Cardiac septum (tissue), 1 donor: ENCODE results near the gene BCKDHA. TPM values are rescaled to one million over a fixed set of nuclear protein-coding genes. Genes with fewer than 3 reads are reported as not detected.

ENCODE experiments used
- DNase-seq: peaks from one replicate; pipeline ENCODE4 v3.0.0-alpha.2; 2020; ENCODE audit warnings: low spot score
- intact Hi-C: fragments of 100-400 bp; cut with DNase I; formaldehyde crosslinking; loops from one replicate; pipeline ENCODE4 v1.14.0; 2022
- total RNA-seq: library from RNA; stranded (reverse); fragmentation: NEBNext Ultra II Directional; extraction: Animal tissue kit (Norgen Biotek cat#: 25700); gene quantifications from one replicate; pipeline ENCODE4 v1.2.1, GENCODE V29; 2021
- donor health status: DM: no; HTN: no; CAD: no.

BCKDHA gene
- total RNA-seq, 1 donor from 2014 or later, result 36.9 TPM

DNA sequence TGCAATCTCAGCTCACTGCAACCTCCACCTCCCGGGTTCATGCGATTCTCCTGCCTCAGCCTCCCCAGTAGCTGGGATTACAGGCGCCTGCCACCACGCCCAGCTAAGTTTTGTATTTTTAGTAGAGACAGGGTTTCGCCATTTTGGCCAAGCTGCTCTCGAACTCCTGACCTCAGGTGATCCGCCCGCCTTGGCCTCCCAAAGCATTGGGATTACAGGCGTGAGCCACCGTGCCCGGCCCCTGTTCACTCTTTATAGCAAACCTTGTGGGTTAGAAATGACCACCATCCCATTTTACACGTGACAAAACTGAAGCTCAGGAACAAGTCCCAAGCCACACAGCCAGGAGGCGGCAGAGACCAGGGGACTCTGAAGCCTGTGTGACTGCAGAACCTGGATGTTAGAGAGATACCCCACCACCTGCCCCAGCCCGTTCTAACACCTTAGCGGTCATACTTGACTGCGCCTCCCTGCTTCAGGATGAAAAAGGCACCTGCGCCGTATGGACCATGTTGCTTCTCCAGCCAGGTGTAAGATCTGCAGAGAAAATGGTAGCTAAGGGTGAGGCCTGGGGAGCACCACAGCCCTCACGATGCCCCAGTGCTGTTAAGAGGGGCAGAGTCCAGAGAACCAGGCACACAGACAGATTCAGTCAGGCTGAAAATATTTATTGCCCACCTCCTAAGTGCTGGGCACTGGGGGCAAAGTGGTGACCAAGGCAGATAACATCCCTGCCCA lies 38.5 kb downstream of the BCKDHA start:
- intact Hi-C loops, result loop anchor here (5.0 kb wide), 1 partner anchor 229 kb away; no protein-coding TSS in a partner anchor

DNA sequence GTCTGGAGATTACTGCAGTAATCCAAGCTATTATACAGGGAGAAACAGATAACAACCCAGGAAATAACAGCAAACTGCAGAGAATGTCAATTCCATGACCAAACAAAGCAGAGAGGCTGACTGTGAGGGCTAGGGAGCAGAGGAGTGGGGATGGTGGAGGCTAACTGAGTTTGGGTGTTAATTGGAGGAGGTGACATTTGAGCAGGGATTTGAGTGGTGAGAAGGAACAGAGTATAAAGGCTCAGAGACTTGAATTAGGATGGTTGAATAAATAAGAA lies 39.0 kb downstream of the BCKDHA start:
- intact Hi-C loops, result loop anchor here (5.0 kb wide), 1 partner anchor 229 kb away; no protein-coding TSS in a partner anchor

More for the DNA sequence above, 38.5 kb downstream of the BCKDHA start:
- DNase-seq, result no peak

DNA sequence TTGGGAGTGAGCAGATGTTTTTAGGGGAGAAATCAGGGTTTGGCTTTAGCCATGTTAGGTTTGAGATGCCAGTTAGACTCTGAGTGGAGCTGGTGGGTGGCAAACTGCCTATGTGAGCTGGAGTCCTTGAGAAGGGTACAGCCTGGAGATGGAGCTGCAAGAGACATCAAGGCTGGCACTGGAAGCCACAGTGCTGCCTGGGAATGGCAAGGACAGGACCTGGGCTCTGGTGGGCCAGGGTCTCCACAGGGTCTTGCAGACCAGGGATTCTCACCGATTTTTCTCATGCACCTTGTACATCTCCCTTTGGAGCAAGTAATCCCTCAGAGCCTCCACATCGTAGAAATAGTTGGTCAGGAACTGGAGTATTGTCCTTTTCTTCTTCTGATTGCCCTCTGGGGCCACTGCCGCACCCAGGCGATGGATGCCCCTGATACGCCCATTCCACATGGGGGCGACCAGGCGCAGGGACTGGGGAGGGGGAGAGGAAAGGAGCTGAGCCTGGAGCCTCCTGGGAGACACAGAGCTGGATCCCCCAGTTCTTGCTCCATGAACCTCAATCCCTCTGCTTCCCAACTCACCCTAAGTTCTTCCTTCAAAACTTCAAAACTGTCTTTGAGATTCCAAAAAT lies 40.4 kb downstream of the BCKDHA start:
- DNase-seq, result peak; percentile 63
- intact Hi-C loops, result loop anchor here (2.0 to 5.0 kb wide), 2 partner anchors 41 to 231 kb away; partner anchors contain the start of genes BCKDHA and EXOSC5

More for the DNA sequence above, 39.0 kb downstream of the BCKDHA start:
- no peak for DNase-seq

DNA sequence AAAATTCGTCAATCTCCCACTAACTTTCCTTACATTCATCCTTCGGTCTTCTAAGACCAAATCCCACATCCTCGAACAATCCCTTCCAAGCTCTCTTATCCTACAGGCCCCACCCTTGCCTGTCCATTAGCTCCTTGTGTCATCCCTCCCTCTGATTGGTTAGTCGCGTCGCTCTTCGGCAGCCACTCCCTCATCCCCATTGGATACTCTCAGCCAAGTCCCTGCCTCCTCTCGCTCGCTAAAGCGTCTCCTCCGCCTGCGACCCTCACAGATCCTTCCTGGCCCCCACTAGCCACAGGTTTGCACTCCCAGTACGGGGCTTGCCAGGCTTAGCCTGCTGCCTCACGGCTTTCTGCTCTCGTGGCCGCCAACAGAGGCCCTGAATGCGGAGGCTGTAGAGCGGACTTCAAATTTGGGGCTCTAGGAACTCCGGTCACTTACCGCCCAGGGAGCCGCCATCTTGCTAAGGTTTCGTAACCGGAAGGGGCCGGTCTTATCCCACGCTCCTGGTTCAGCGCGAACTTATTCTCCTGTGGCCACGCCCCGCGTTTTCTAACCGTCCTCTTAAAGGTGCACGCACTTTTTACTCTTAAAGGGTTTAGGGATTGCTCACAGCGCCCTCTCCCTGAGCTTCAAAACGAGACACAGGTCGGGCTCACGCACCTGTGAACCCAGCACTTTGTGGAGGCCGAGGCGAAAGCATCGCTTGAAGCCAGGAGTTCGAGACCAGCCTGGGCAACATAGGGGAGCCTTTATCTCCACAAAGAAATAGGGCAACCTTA lies 42.0 kb downstream of the BCKDHA start, which contains the start of gene DMAC2:
DMAC2 (minus strand) TSS at position 472 of the 782 bp plus-strand sequence; CDS start at position 459, 13 bp downstream.
- DNase-seq, result peak; percentile 99
- intact Hi-C loops, result loop anchor here (2.0 to 5.0 kb wide), 2 partner anchors 43 to 232 kb away; partner anchors contain the start of genes BCKDHA and EXOSC5

DNA sequence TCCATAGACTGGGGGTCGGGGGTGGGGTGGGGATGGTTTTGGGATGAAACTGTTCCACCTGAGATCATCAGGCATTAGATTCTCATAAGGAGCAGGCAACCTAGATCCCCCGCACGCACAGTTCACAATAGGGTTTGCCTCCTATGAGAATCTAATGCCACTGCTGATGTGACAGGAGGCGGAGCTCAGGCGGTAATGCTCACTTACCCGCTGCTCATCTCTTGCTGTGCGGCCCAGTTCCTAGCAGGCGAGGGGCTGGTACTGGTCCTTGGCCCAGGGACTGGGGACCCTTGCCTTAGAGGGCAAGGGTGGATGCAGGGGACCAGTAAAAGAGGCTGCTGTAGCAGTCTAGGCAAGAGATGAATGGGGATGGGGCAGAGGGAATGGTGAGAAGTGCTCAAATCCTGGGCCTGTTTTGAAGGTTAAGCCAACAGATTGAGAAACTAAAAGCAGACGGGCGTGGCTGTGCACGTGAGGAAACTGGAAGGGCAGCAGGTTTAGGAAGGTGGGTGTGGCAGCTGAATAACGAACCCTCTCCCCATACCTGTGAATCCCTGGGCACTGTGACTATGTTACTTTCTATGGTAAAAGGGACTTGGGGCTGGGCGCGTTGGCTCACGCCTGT lies 43.8 kb downstream of the BCKDHA start:
- intact Hi-C loops, result no loop called here

DNA sequence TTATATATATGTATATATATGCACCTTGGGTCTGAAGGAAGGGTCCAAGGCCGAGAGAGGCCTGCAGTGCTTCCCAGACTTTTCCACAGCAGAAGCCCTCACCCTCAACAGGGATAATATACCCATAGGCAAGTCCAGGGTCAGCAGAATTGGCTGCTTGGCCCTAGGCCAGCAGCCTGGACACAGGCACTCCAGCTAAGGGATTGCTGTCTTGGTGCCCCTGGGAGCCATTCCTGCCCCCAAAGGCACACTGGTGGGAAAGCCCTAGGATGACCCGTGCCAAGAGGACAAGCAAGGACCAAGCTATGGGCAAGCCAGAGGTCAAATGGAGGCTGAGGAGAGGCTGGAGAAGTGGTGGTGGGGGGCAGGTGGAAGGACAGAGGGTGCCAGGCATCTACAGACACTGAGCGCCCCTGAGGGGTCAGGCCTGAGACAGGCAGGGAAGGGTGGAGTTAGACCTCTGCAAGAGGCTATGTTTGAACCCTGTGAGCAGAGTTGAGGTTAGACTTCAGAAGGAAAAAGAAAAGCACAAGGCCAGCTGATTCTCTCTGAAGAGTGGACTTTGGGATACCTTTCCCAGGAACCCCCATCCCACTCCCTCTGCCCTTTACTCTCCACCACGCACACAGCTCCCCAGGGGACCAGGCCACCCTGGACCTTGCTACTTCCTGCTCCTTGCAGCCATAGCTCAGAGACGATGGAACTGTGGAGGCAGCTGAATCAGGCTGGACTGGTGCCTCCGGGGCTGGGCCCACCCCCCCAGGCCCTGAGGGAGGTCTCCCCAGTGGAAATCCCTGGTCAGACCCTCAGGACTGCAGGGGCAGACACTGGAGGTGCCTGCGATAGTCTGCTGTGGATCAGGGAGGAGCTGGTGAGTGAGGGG lies 45.1 kb downstream of the BCKDHA start, which contains the start of gene ERICH4:
ERICH4 (plus strand) TSS at position 684 of the 883 bp plus-strand sequence; CDS start at position 698, 14 bp downstream.
- peak; percentile 66 for DNase-seq
- intact Hi-C loops, result no loop called here

More for the DNA sequence above, 43.8 kb downstream of the BCKDHA start:
- peak; percentile 24 for DNase-seq

DNA sequence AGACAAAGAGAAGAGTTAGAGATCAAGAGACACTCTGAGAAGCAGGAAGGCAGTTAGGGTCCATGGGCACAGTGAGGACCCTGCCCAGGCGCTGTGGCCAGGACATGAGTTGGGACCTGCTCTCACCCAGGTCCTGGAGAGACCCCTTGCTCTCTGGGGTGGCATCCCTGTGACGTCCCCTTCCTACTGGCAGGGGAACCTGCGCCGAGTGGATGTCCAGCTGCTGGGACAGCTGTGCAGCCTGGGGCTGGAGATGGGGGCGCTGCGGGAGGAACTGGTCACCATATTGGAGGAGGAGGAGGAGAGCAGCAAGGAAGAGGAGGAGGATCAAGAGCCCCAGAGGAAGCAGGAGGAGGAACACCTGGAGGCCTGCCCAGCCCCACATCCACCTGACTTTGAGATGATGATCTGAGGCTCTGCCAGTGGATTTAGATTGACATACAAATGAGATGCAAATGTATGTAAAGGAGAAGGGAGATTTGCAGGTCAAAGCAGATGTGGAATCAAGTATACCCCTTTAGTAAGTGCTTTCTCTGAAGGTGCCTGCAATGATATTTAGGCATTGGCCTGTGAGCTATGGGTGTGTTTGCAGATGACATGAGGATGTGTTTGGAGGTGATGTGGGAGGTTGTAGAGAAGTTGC lies 46.3 kb downstream of the BCKDHA start:
- intact Hi-C loops, result no loop called here
- DNase-seq, result peak; percentile 50

DNA sequence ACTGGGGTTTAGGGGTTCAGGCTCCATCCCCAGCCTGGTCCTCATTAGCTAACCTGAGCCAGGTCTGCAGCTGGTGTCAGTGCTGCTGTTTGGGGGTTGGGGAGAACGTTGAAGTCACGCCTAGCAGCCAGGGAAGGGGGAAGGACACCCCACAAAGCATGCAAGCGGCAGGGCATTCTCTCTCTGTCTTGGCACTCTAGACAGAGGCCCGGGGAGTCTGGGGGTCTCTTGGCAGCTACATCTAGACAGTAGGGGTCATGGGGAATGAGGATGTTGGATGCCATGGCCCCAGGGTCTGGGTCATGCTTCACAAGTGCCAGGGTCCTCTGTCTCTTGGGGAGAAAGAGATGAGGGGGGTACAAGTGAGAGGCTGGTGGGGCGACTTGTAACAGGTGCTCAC lies 48.0 kb downstream of the BCKDHA start:
- no peak for DNase-seq
- intact Hi-C loops, result no loop called here

DNA sequence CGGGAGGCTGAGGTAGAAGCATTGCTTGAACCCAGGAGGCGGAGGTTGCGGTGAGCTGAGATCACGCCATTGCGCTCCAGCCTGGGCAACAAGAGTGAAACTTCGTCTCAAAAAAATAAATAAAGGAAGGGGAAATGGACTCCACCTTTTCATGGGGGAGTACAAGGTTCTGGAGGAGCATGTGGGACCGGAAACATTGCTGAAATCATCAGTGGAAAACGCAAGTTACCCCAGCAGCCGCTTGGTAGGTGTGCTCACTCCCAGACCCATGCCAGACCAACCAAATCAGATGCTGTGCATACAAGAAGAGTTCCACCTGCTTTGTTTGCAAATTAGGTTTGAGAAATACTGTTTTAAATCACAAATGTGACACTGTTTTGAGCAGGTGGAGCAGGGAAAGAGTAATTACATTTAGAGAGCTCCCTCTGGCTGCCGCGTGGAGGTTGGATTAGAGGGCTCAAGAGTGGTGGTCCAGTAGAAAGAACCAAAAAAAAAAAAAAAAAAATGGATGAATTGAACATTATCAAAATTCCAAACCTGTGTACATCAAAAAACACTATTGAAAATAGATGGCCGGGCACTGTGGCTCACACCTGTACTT lies 50.2 kb downstream of the BCKDHA start:
- intact Hi-C loops, result loop anchor here (2.0 kb wide), 1 partner anchor 89 kb away; no protein-coding TSS in a partner anchor
- no peak for DNase-seq

DNA sequence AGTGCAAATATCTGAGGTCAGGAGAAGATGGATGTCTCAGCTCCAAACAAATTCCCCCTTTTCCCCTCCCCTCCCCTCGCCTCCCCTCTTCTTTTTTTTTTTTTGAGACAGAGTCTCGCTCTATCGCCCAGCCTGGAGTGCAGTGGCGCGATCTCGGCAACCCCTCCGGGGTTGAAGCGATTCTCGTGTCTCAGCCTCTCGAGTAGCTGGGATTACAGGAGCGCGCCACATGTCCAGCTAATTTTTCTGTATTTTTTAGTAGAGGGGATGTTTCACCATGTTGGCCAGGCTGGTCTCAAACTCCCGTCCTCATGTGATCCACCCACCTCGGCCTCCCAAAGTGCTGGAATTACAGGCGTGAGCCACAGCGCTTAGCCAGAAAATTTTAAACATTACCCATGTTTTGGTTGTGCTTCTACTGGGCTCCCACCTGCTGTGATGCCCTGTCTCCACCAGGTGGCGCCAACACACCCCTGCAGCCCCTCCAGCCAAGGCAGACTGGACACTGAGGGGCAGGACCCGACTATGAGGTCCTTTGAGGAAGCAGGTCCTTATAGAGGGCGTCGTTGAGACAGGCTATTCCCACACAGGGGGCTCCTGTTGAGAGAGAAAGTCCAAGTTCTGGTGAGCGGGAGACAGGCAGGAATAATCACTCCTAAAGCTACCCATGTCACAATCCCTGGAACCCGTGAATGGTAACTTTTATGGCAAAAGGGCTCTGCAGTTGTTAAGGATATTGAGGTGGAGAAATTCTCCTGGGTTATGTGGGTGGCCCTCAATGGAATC lies 51.7 kb downstream of the BCKDHA start:
- intact Hi-C loops, result loop anchor here (1.0 to 2.0 kb wide), 2 partner anchors 88 to 114 kb away; no protein-coding TSS in a partner anchor
- DNase-seq, result peak; percentile 90

DNA sequence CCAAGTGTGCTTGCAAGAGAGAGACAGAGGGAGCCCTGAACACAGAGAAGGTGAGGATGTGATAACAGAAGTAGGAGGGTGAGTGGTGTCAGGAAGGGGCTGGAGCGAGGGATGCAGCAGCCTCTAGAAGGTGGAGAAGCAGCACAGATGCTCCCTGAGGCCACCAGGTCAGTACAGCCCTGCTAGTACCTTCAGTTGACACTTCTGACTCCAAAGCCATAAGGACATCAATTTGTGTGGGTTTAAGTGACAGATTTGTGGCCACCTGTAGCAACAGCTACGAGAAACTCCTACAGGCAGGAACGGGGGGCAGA lies 52.2 kb downstream of the BCKDHA start:
- DNase-seq, result no peak
- intact Hi-C loops, result loop anchor here (1.0 to 2.0 kb wide), 2 partner anchors 87 to 113 kb away; no protein-coding TSS in a partner anchor

DNA sequence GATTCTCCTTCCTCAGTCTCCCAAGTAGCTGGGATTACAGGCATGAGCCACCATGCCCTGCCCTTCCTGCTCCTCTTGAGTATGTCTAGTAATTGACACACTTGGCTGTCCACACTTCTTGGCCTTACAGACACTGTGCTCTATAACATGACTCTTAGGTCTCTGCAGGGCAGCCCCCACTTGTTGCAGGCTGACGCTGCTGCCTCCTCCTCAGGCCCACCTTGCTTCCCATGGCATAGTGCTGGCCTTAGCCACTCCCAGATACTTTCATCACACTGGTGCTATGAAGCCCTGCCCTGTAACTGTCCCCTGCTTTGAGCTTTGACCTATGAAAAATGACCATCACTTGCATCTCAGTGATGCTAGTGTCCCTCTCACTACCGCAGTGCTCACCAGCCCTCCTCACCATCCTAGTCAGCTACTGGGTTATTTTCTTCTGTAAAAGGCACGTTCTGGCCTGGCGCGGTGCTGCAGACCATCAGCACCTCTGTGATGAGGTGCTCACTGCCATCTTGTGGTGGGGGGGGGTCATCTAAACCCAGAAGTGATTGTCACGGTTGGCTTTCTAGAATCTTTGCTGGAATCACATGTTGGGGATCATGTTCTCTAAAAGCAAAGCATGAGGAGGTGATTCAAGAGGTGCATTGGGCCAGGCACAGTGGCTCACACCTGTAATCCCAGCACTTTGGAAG lies 55.1 kb downstream of the BCKDHA start:
- intact Hi-C loops, result no loop called here
- no peak for DNase-seq

DNA sequence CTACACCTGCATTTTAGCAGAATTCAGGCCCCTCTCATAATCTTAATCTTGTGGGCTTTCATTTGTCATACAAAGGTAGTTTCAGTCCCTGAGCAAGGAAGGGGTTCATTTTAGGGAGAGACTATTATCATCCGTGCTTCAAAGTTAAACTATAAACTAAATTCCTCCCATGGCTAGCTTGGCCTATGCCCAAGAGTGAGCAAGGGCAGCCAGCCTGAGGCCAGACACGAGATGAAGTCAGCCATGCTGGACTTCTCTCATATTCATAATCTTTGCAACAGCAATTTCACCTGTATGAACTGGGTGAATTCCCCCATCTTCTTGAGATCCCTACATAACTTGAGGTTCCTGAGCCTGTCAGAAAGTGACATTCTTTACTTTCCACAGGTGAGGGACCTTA lies 58.3 kb downstream of the BCKDHA start:
- intact Hi-C loops, result loop anchor here (1.0 kb wide), 1 partner anchor 23 kb away; no protein-coding TSS in a partner anchor
- no peak for DNase-seq

DNA sequence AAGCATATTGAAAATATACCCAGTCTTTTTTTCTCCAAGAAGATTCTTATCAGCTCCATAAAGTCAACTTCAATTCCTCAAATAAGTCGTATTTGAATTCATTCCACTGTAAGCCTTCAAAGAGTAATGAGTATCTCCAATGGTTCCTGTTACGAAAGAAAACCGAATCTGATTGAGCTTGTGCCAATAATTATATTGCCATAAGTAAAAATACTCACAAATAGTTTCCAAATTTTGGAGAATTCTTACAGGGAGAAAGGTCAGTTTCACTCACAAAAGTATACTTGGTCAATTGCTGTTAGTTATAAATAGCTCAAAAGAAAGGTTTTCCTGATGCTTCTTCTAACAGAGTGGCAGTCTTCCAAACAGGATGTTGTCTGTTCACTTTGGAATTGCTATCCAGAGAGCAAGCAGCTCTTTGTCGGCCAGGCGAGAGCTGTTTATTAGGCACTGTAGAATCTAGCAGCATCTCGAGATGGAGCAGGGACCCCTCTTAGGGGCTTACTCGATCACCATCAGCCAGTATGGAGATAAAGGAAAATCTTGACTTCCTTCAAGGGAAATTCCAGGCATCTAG lies 58.8 kb downstream of the BCKDHA start:
- intact Hi-C loops, result loop anchor here (1.0 kb wide), 1 partner anchor 23 kb away; no protein-coding TSS in a partner anchor
- no peak for DNase-seq

DNA sequence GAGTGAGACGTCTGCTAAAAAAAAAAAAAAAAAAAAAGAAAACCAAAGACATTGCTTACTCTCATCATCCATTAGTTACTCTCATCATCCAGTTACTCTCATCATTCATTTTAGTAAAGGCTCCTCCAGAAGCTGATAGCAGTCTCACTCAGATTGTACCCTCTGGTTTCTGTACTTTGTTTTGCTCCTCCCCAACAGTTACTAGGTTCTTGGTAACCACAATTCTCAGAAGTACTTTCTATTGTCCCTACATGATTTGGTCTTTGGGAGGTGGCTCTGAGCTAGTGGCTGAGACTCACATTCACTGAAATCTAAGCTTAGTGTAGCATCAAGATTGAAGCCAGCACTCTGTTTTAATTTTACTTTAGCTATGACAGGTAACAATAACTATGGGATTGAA lies 59.6 kb downstream of the BCKDHA start:
- intact Hi-C loops, result no loop called here
- DNase-seq, result no peak

DNA sequence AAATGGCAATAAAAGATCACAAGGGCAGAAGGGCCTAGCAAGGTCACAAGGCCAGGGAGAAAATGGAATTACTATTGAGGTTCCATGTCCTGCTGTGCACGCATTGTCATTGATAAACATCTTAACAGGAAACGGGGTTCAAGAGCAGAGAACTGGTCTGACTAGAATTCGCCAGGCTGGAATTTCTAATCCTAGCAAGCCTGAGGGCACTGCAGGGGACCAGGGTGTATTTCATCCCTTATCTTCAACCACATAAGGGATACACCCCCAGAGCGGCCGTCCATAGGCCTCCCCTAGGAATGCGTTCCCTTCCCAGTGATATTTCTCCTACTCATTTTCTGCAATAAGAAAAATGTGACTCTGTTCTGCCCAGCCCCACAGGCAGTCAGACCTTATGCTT lies 64.9 kb downstream of the BCKDHA start:
- intact Hi-C loops, result no loop called here
- no peak for DNase-seq
